ENCODE results near the gene CFAP74. TPM values are rescaled to one million over a fixed set of nuclear protein-coding genes. Genes with fewer than 3 reads are reported as not detected.

Gene CFAP74
- total and polyA plus RNA-seq, 2 of the 13 experiments (the other 11 are each of a cell fraction or from before 2014, with no cell fraction given), result 0.27 to 0.62 TPM

DNA sequence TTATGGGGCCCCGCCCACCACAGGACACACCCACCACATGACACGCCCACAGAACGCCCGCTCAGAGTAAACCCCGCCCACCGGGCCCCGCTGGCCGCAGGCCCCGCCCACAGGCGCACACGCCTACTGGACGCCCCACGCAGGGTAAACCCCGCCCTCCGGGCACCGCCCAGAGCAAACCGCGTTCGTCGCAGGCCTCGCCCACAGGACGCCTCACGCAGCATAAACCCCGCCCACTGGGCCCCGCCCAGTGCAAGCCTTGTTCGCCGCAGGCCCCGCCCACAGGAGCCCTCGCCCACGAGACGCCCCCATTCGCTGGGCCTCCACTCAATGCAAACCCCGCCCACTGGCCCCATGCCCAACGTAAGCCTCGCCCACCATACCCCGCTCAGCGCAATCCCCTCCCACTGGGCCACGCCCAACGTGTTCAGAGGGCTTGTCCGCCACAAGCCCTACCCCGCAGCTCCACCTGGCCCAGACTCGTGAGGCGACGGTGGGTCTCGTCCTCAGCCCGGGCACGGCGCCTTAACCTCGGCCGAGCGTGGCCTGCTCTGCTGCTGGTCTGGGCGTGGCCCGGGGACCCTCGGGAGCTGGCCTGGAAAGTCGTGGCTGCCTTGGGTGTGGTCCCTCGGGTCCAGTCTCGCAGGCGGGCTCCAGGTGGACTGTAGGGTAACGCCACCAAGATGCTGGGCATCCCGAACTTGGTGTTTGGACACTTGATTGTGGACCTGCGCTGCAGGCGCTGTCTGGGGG, 84.1 kb downstream of the CFAP74 start (continued):
- TF ChIP-seq, protein P1, sequence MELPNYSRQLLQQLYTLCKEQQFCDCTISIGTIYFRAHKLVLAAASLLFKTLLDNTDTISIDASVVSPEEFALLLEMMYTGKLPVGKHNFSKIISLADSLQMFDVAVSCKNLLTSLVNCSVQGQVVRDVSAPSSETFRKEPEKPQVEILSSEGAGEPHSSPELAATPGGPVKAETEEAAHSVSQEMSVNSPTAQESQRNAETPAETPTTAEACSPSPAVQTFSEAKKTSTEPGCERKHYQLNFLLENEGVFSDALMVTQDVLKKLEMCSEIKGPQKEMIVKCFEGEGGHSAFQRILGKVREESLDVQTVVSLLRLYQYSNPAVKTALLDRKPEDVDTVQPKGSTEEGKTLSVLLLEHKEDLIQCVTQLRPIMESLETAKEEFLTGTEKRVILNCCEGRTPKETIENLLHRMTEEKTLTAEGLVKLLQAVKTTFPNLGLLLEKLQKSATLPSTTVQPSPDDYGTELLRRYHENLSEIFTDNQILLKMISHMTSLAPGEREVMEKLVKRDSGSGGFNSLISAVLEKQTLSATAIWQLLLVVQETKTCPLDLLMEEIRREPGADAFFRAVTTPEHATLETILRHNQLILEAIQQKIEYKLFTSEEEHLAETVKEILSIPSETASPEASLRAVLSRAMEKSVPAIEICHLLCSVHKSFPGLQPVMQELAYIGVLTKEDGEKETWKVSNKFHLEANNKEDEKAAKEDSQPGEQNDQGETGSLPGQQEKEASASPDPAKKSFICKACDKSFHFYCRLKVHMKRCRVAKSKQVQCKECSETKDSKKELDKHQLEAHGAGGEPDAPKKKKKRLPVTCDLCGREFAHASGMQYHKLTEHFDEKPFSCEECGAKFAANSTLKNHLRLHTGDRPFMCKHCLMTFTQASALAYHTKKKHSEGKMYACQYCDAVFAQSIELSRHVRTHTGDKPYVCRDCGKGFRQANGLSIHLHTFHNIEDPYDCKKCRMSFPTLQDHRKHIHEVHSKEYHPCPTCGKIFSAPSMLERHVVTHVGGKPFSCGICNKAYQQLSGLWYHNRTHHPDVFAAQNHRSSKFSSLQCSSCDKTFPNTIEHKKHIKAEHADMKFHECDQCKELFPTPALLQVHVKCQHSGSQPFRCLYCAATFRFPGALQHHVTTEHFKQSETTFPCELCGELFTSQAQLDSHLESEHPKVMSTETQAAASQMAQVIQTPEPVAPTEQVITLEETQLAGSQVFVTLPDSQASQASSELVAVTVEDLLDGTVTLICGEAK (IDR thresholded peaks at IDR 0.05), result no peak
- TF ChIP-seq, protein P1 (CRISPR knock-in tag; IDR thresholded peaks at IDR 0.05), result 0 out of 2 replicates have a peak, but pooled peaks have one; percentile 63
- TF ChIP-seq ZNF891 (CRISPR knock-in tag; IDR thresholded peaks at IDR 0.05), result 0 out of 2 replicates have a peak, but pooled peaks have one; percentile 34
- TF ChIP-seq, protein P2, sequence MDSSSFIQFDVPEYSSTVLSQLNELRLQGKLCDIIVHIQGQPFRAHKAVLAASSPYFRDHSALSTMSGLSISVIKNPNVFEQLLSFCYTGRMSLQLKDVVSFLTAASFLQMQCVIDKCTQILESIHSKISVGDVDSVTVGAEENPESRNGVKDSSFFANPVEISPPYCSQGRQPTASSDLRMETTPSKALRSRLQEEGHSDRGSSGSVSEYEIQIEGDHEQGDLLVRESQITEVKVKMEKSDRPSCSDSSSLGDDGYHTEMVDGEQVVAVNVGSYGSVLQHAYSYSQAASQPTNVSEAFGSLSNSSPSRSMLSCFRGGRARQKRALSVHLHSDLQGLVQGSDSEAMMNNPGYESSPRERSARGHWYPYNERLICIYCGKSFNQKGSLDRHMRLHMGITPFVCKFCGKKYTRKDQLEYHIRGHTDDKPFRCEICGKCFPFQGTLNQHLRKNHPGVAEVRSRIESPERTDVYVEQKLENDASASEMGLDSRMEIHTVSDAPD (CRISPR knock-in tag; IDR thresholded peaks at IDR 0.05), result no peak
- no peak; the same call in 1 of the 2 replicates for TF ChIP-seq SMAD3 (CRISPR knock-in tag; IDR thresholded peaks at IDR 0.05)
- TF ChIP-seq RFX1 (IDR thresholded peaks at IDR 0.05), result no peak
- peak; percentile 62; the same call in 1 of the 2 replicates for TF ChIP-seq ZNF563 (CRISPR knock-in tag; IDR thresholded peaks at IDR 0.05)
- TF ChIP-seq ZNF296 (CRISPR knock-in tag; conservative IDR thresholded peaks at IDR 0.05), result no peak
- TF ChIP-seq ZFYVE20 (CRISPR knock-in tag; IDR thresholded peaks at IDR 0.05; ENCODE audit: borderline replicate concordance, low read depth), result no peak
- peak; percentile 45; the same call in 1 of the 2 replicates for TF ChIP-seq ZBTB7B (CRISPR knock-in tag; IDR thresholded peaks at IDR 0.05)
- peak; percentile 82 for TF ChIP-seq MED8 (CRISPR knock-in tag; IDR thresholded peaks at IDR 0.05; ENCODE audit: insufficient replicate concordance)
- no peak; the same call in 1 of the 2 replicates for TF ChIP-seq SNAI1 (CRISPR knock-in tag; IDR thresholded peaks at IDR 0.05; ENCODE audit: borderline replicate concordance)
- no peak; the same call in 1 of the 2 replicates for TF ChIP-seq ZNF569 (CRISPR knock-in tag; IDR thresholded peaks at IDR 0.05; ENCODE audit: borderline replicate concordance)
- TF ChIP-seq, protein P3, sequence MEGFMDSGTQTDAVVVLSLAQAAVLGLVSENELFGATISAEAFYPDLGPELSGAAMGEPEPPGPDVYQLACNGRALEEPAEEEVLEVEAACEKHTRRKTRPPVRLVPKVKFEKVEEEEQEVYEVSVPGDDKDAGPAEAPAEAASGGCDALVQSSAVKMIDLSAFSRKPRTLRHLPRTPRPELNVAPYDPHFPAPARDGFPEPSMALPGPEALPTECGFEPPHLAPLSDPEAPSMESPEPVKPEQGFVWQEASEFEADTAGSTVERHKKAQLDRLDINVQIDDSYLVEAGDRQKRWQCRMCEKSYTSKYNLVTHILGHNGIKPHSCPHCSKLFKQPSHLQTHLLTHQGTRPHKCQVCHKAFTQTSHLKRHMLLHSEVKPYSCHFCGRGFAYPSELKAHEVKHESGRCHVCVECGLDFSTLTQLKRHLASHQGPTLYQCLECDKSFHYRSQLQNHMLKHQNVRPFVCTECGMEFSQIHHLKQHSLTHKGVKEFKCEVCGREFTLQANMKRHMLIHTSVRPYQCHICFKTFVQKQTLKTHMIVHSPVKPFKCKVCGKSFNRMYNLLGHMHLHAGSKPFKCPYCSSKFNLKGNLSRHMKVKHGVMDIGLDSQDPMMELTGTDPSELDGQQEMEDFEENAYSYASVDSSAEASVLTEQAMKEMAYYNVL (CRISPR knock-in tag; IDR thresholded peaks at IDR 0.05; ENCODE audit: borderline replicate concordance), result peak; percentile 79; the same call in 1 of the 2 replicates
- TF ChIP-seq PHF8 (CRISPR knock-in tag; IDR thresholded peaks at IDR 0.05), result peak; percentile 61
- TF ChIP-seq TBX2 (CRISPR knock-in tag; IDR thresholded peaks at IDR 0.05; ENCODE audit: borderline replicate concordance), result peak; percentile 37
- no peak; the same call in 1 of the 2 replicates for TF ChIP-seq STAG1 (CRISPR knock-in tag; IDR thresholded peaks at IDR 0.05)

All from HepG2 (cell line).